Activated naive CD8-positive, alpha-beta T cell treated with anti-CD3 and anti-CD28 coated beads, Interleukin-2, amount 50 U/mL, for 24 hours (primary cell): ENCODE data around the gene PHGDH.

Source experiments
- ATAC-seq: fragments of 150-1000 bp; cut with Tn5 transposase; one replicate; pipeline ENCODE4 v1.10.0; 2021
- DNase-seq: peaks from one replicate; pipeline ENCODE4 v3.0.0; 2021
- H3K27ac Mint-ChIP-seq: one replicate; pipeline ENCODE4 v1.8.0; 2021; ENCODE audit warnings: mild to moderate bottlenecking, mixed read lengths
- H3K27me3 Mint-ChIP-seq: one replicate; pipeline ENCODE4 v1.8.0; 2021; ENCODE audit warnings: mixed read lengths
- H3K36me3 Mint-ChIP-seq: one replicate; pipeline ENCODE4 v1.8.0; 2021; ENCODE audit warnings: low read depth, mixed read lengths
- H3K4me1 Mint-ChIP-seq: one replicate; pipeline ENCODE4 v1.8.0; 2021; ENCODE audit warnings: mixed read lengths
- H3K4me3 Mint-ChIP-seq: one replicate; pipeline ENCODE4 v1.8.0; 2021; ENCODE audit warnings: mild to moderate bottlenecking, moderate library complexity, mixed read lengths
- H3K9me3 Mint-ChIP-seq: one replicate; pipeline ENCODE4 v1.8.0; 2021; ENCODE audit warnings: mixed read lengths

Gene PHGDH

DNA sequence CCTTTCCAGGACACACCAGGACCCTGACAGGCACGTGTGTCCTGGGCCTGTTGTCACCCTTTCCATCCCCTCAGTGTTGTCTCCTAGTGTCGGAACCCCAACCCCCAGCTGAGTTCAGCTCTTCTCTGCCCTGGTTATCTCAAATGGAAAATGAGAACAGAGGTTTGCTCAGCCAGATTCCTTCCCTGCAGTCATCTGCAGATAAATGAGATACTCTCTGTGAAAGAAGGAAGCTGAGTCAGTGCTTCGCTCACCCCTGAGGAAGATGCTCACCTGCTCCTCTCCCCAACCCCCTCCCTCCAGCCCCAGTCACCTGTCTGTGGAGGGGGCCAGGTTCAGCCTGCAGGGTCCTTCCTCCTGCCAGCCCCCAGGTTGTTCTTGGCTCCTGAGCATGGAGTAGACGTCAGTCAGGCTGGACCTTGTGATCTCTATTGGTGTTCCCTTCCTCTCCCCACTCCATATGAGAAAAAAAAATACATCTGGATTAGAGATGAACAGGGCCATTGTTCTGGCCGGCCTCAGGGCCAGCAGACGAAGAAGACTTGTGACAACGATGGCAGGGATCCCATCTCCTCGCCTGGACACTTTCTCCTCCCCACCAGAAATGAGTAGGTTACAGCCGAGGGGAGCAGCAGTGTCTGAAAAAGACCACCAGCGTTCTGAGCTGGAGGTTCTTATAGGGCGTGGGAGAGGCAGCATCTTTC is 20.9 kb downstream of the PHGDH start:
- ATAC-seq (peak; percentile 9), DNase-seq (no peak)
- Mint-ChIP-seq H3K27ac (no peak overlapping the region), H3K27me3 (no peaks in the 10 kb centered on the region), H3K4me1 (no peaks in the 10 kb centered on the region), H3K9me3 (no peaks in the 10 kb centered on the region), H3K4me3 (no peak overlapping the region), H3K36me3 (peaks cover 39% of the 10 kb centered on the region)

DNA sequence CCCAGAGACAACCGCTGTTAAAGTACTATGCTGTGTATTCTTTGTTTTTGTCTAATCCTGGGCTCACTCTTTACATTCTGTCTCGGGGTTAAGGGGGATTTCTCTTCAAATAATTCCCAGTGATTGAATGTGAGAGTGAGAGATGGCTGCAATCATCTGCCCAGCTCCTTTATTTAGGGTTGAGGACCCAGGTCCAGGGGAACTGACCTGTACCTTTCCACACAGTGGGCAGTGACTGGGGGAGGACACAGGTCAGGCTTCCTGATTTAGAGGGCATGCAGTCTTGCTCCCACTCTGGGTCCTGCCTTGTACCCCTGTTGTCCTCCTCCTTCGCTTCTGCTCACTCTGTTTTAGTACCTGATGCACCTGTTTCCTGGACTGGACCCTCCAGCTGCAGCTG is 22.0 kb downstream of the PHGDH start:
- no peaks in the 10 kb centered on the region for H3K9me3 Mint-ChIP-seq
- no peak overlapping the region for H3K4me3 Mint-ChIP-seq
- no peak for DNase-seq
- H3K27me3 Mint-ChIP-seq = no peaks in the 10 kb centered on the region
- no peak overlapping the region for H3K27ac Mint-ChIP-seq
- peaks cover 37% of the 10 kb centered on the region for H3K36me3 Mint-ChIP-seq
- no peaks in the 10 kb centered on the region for H3K4me1 Mint-ChIP-seq
- ATAC-seq = no peak

DNA sequence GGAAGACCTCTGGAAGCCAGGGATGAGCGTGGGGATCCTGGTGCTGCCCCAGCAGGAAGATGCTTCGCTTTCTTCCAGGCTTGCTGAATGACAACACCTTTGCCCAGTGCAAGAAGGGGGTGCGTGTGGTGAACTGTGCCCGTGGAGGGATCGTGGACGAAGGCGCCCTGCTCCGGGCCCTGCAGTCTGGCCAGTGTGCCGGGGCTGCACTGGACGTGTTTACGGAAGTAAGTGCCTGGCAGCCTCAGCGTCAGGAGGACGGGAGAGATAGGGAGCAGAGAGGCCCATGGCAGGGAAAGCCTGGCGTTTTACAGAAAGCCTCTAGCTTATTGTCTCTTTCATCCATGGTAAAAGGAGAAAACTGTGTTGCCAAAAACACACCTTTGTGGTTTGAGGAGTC is 23.5 kb downstream of the PHGDH start:
- Mint-ChIP-seq H3K27ac (no peak overlapping the region), H3K36me3 (peaks cover 29% of the 10 kb centered on the region), H3K9me3 (no peaks in the 10 kb centered on the region), H3K4me3 (no peak overlapping the region), H3K4me1 (no peaks in the 10 kb centered on the region), H3K27me3 (no peaks in the 10 kb centered on the region)
- ATAC-seq = no peak
- DNase-seq = no peak

DNA sequence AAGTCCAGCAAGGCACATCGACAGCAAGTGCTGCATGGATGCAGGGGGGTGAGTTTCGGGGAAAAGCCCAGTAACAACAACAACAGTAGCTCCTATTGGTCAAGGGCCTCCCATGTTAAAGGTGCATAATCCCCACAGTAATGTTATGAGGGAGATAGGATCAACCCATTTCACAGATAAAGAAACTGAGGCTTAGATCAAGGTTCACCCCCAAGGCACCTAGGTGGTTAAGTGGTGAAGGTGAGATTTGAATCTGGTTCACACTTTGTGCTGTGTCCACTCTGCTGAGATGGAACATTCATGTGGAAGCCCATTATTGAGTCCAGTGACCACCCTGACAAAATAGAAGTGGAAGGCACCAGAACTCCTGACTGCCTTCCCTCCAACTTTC is 24.9 kb downstream of the PHGDH start:
- Mint-ChIP-seq H3K36me3 (peaks cover 22% of the 10 kb centered on the region), H3K9me3 (no peaks in the 10 kb centered on the region), H3K27ac (no peak overlapping the region), H3K4me1 (no peaks in the 10 kb centered on the region), H3K4me3 (no peak overlapping the region), H3K27me3 (no peaks in the 10 kb centered on the region)
- DNase-seq (no peak), ATAC-seq (no peak)

DNA sequence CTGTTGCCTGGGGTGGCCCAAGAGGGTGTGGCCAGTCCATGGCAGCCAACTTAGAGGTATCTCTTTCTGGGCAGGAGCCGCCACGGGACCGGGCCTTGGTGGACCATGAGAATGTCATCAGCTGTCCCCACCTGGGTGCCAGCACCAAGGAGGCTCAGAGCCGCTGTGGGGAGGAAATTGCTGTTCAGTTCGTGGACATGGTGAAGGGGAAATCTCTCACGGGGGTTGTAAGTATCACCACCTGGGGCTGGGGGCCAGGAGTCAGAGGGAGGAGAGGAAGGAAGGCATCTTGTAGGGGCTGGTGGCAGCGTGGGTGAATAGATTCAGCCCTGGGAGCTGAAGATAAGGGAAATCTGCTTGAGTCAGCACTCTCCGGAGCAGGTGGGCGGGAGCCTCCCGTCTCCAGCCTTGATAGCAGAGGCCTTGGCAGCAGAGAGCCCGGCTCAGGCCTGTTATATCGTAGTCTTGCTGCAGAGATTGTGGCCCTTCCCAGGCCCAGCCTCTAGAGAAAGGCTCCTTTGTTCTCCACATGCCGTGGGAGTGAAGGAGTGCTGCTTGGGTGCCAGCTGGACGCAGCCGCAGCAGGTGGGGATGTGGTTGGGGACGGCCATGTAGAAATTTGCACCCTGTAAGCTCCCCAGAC is 25.4 kb downstream of the PHGDH start:
- Mint-ChIP-seq H3K27ac (no peak overlapping the region), H3K9me3 (no peaks in the 10 kb centered on the region), H3K27me3 (no peaks in the 10 kb centered on the region), H3K4me3 (no peak overlapping the region), H3K36me3 (peaks cover 22% of the 10 kb centered on the region), H3K4me1 (no peaks in the 10 kb centered on the region)
- no peak for ATAC-seq
- DNase-seq = no peak

GRCh38 chr1:119738100-119738720 is 26.5 kb downstream of the PHGDH start:
- no peaks in the 10 kb centered on the region for H3K27me3 Mint-ChIP-seq
- no peak for ATAC-seq
- DNase-seq = no peak
- H3K9me3 Mint-ChIP-seq = no peaks in the 10 kb centered on the region
- H3K4me1 Mint-ChIP-seq = no peaks in the 10 kb centered on the region
- H3K36me3 Mint-ChIP-seq = peaks cover 22% of the 10 kb centered on the region
- no peak overlapping the region for H3K4me3 Mint-ChIP-seq
- no peak overlapping the region for H3K27ac Mint-ChIP-seq

- H3K36me3 Mint-ChIP-seq = peaks cover 23% of the 10 kb centered on the region
- H3K4me3 Mint-ChIP-seq = no peak overlapping the region
Measured at GRCh38 chr1:119739150-119739549, 27.4 kb downstream of the PHGDH start.

DNA sequence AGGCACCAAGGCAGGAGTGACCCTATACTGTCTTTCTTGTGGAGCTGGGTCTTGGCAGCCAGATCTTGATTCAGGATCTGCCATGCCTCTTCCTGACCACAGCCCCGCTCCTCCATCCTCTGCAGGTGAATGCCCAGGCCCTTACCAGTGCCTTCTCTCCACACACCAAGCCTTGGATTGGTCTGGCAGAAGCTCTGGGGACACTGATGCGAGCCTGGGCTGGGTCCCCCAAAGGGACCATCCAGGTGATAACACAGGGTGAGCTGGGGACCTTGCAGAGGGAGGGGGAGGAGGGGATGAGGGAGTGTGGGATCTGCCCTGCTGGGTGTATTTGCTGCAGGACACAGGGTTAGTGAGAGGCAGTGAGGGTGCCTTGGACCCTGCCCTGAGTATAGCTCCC is 28.5 kb downstream of the PHGDH start:
- peaks cover 18% of the 10 kb centered on the region for H3K36me3 Mint-ChIP-seq
- DNase-seq = no peak
- no peak overlapping the region for H3K4me3 Mint-ChIP-seq
- H3K9me3 Mint-ChIP-seq = no peaks in the 10 kb centered on the region
- no peak overlapping the region for H3K27ac Mint-ChIP-seq
- H3K4me1 Mint-ChIP-seq = peaks cover 9% of the 10 kb centered on the region
- H3K27me3 Mint-ChIP-seq = no peaks in the 10 kb centered on the region
- ATAC-seq = no peak

More at GRCh38 chr1:119739150-119739549, 27.4 kb downstream of the PHGDH start:
- Mint-ChIP-seq H3K27me3 (no peaks in the 10 kb centered on the region), H3K4me1 (peaks cover 3% of the 10 kb centered on the region), H3K9me3 (no peaks in the 10 kb centered on the region), H3K27ac (no peak overlapping the region)
- ATAC-seq (no peak), DNase-seq (no peak)

DNA sequence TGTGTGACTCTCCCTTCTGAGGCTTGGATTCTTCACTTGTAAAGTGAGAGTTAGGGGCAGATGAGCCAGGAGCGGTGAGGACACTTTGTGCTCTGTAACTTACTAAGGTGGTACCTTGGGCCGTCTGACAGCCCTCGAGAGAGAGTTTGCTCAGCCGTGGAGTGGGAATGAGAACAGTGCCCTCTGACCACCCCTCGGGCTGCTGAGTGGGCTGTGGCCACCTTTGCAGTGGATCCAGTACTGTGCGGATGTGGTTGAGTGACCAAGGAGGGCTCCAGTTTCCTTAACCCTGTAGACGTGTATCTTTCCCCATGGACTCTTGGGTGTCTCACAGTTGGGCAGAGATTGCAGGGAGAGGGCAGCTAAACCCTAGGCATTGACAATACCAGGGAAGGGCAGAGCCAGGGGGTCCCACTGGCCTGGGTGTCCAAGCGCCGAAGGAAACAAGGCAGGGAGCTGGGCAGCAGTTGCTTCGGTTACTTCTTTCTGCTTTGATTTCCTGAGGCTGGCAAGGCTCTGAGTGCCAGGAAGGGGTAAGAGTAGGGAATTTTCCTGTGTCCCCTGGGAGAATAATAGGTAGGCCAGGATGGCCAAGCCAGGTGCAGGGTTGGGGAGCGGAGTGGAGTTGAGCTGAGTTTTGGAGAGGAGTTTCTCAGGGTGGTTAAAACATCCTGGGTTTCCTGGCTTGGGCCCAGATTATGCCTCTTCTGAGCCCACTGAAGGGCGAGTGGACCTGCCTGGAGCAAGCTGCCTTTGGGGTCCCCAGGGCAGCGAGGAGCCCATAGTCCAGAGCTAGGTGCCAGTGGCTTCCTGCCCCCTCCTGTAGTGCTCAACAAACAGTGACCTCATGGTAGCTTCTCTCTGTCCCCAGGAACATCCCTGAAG is 29.4 kb downstream of the PHGDH start:
- peaks cover 17% of the 10 kb centered on the region for H3K4me1 Mint-ChIP-seq
- H3K27me3 Mint-ChIP-seq = no peaks in the 10 kb centered on the region
- H3K4me3 Mint-ChIP-seq = no peak overlapping the region
- H3K27ac Mint-ChIP-seq = no peak overlapping the region
- H3K36me3 Mint-ChIP-seq = peaks cover 13% of the 10 kb centered on the region
- H3K9me3 Mint-ChIP-seq = no peaks in the 10 kb centered on the region
- DNase-seq (no peak), ATAC-seq (no peak)

GRCh38 chr1:119742202-119742601 is 30.5 kb downstream of the PHGDH start:
- Mint-ChIP-seq H3K9me3 (no peaks in the 10 kb centered on the region), H3K36me3 (peaks cover 9% of the 10 kb centered on the region), H3K4me1 (peaks cover 25% of the 10 kb centered on the region), H3K27ac (no peak overlapping the region), H3K4me3 (no peak overlapping the region), H3K27me3 (no peaks in the 10 kb centered on the region)
- ATAC-seq (no peak), DNase-seq (no peak)

DNA sequence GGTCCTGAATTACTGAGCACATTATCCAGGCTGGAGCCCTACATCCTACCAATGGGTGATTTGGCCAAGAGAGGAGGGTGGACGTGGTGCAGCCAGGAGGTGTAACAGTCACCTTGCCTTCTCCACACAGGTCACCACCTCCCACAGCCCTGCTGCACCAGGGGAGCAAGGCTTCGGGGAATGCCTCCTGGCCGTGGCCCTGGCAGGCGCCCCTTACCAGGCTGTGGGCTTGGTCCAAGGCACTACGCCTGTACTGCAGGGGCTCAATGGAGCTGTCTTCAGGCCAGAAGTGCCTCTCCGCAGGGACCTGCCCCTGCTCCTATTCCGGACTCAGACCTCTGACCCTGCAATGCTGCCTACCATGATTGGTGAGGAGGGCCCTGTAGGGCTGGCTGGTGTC is 30.9 kb downstream of the PHGDH start:
- ATAC-seq = no peak
- Mint-ChIP-seq H3K4me3 (no peak overlapping the region), H3K27ac (no peak overlapping the region), H3K4me1 (peaks cover 26% of the 10 kb centered on the region), H3K27me3 (no peaks in the 10 kb centered on the region), H3K9me3 (no peaks in the 10 kb centered on the region), H3K36me3 (peaks cover 9% of the 10 kb centered on the region)
- DNase-seq = no peak

DNA sequence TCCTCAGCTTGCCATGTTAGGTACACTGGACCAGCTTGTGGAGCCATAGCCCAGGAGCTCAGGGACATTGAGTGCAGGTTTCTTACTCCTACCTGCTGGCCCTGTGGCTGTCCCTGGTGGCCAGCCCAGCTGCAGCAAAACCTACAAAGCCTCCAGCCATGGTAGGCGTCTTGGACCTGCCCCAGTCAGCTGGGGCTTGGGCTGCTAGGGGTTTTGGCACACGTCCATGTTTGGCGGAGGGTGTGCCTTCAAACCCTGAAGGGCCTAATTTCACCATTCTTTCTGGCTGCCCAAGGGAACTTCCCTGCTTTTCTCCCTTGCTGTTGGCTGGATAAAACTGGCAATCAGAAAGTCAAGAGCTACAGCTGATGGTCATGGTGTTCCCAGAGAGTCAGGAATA is 31.6 kb downstream of the PHGDH start:
- Mint-ChIP-seq H3K4me1 (peaks cover 27% of the 10 kb centered on the region), H3K36me3 (peaks cover 8% of the 10 kb centered on the region), H3K4me3 (no peak overlapping the region), H3K27ac (no peak overlapping the region), H3K27me3 (no peaks in the 10 kb centered on the region), H3K9me3 (no peaks in the 10 kb centered on the region)
- DNase-seq = no peak
- ATAC-seq = no peak

DNA sequence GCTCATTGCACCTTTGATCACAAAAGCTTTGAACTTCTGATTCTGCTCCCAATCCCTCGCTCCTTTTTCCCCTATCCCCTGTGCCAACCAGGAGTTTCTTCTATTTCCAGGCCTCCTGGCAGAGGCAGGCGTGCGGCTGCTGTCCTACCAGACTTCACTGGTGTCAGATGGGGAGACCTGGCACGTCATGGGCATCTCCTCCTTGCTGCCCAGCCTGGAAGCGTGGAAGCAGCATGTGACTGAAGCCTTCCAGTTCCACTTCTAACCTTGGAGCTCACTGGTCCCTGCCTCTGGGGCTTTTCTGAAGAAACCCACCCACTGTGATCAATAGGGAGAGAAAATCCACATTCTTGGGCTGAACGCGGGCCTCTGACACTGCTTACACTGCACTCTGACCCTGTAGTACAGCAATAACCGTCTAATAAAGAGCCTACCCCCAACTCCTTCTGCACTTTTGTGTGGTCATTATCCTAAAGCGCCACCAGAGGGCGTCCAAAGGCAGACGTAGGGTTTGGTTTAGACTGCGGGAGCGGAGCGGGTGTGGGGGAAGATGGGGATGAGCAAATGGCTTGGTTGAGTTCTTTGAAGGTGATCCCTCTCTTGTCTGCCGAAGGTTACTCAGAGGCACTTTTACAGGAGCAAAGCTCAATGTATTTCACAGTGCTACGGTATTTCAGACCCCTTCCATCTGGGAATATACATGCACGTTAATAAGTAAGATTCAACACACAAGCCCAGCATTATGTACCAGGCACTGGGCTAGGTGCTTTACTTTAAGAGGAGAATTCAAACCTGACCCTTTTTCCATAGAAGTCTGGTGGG is 32.3 kb downstream of the PHGDH start:
- Mint-ChIP-seq H3K9me3 (no peaks in the 10 kb centered on the region), H3K27ac (no peak overlapping the region), H3K4me1 (peaks cover 27% of the 10 kb centered on the region), H3K36me3 (peaks cover 7% of the 10 kb centered on the region), H3K27me3 (no peaks in the 10 kb centered on the region), H3K4me3 (no peak overlapping the region)
- peak; percentile 60 for DNase-seq
- peak; percentile 62 for ATAC-seq

DNA sequence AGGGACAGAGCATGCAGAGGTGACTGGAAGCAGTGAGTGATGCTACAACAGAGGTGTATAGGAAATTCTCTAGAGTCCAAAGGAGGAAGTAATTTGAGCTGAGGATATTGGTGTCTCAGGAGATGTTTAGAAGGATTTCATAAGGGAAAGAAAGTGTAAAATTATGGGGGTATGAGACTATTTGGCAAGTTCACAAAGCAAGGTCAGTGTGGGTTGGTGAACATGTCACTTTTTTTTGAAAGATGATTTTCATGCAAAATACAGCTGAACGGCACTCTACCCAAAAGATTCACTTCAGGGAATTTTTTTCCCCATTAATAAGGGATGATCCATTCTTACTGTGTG is 32.8 kb downstream of the PHGDH start:
- no peaks in the 10 kb centered on the region for H3K9me3 Mint-ChIP-seq
- H3K36me3 Mint-ChIP-seq = peaks cover 7% of the 10 kb centered on the region
- ATAC-seq (no peak), DNase-seq (no peak)
- peaks cover 27% of the 10 kb centered on the region for H3K4me1 Mint-ChIP-seq
- no peak overlapping the region for H3K4me3 Mint-ChIP-seq
- H3K27me3 Mint-ChIP-seq = peaks cover 3% of the 10 kb centered on the region
- no peak overlapping the region for H3K27ac Mint-ChIP-seq
